ENCODE results near the gene NCAM2.

The NCAM2 gene

GRCh38 chr21:20997636-20998455 lies at the start of gene NCAM2:
NCAM2 (plus strand) TSS chr21:20998409.
- DNase-seq, result peak; percentile 74

GRCh38 chr21:20949884-20950283 lies 48.3 kb upstream of the NCAM2 start:
- no peak for DNase-seq

GRCh38 chr21:20965816-20966215 lies 32.4 kb upstream of the NCAM2 start:
- DNase-seq, result no peak

GRCh38 chr21:20968391-20968790 lies 29.8 kb upstream of the NCAM2 start:
- no peak for DNase-seq

GRCh38 chr21:20970691-20971090 lies 27.5 kb upstream of the NCAM2 start:
- no peak for DNase-seq

- DNase-seq, result no peak
Observed at GRCh38 chr21:20971296-20971921, 26.8 kb upstream of the NCAM2 start.

- no peak for DNase-seq
Observed at GRCh38 chr21:20994790-20995189, 3.4 kb upstream of the NCAM2 start.

GRCh38 chr21:20996421-20997310 lies 1.5 kb upstream of the NCAM2 start:
- no peak for DNase-seq

- no peak for DNase-seq
Observed at GRCh38 chr21:20997311-20997635, 936 bp upstream of the NCAM2 start.

GRCh38 chr21:20998456-20998789 lies 214 bp downstream of the NCAM2 start:
- DNase-seq, result no peak

- DNase-seq, result no peak
Observed at GRCh38 chr21:20998886-20999285, 677 bp downstream of the NCAM2 start.

GRCh38 chr21:20999659-21000058 lies 1.4 kb downstream of the NCAM2 start:
- no peak for DNase-seq

GRCh38 chr21:21000591-21001175 lies 2.5 kb downstream of the NCAM2 start:
- DNase-seq, result no peak

GRCh38 chr21:21001591-21002100 lies 3.4 kb downstream of the NCAM2 start:
- DNase-seq, result no peak

- no peak for DNase-seq
Observed at GRCh38 chr21:21002153-21002552, 3.9 kb downstream of the NCAM2 start.

- DNase-seq, result no peak
Observed at GRCh38 chr21:21003701-21004100, 5.5 kb downstream of the NCAM2 start.

- DNase-seq, result no peak
Observed at GRCh38 chr21:21007606-21008005, 9.4 kb downstream of the NCAM2 start.

GRCh38 chr21:21010228-21010627 lies 12.0 kb downstream of the NCAM2 start:
- DNase-seq, result no peak

- DNase-seq, result no peak
Observed at GRCh38 chr21:21010698-21011097, 12.5 kb downstream of the NCAM2 start.

GRCh38 chr21:21018821-21019220 lies 20.6 kb downstream of the NCAM2 start:
- DNase-seq, result no peak

GRCh38 chr21:21019681-21020080 lies 21.5 kb downstream of the NCAM2 start:
- DNase-seq, result no peak

GRCh38 chr21:21025742-21026141 lies 27.5 kb downstream of the NCAM2 start:
- DNase-seq, result no peak

GRCh38 chr21:21028275-21028820 lies 30.1 kb downstream of the NCAM2 start:
- no peak for DNase-seq
